Hepatocyte (in vitro differentiated cells): Measurements from ENCODE around the gene GDNF. TPM values are rescaled to one million over a fixed set of nuclear protein-coding genes. Genes with fewer than 3 reads are reported as not detected.

Source experiments
- DNase-seq: peaks from one replicate; pipeline ENCODE4 v3.0.0-alpha.2; 2016; ENCODE audit warnings: low spot score
- H2AFZ ChIP-seq: fragments of 200-600 bp; sonication (generic); 2 replicates; pipeline ENCODE4 v1.6.0; 2016; ENCODE audit warnings: antibody characterized with exemption, mild to moderate bottlenecking
- H3K27ac ChIP-seq: fragments of 200-600 bp; sonication (generic); 2 replicates; pipeline ENCODE4 v1.5.1; 2016; ENCODE audit warnings: mild to moderate bottlenecking
- H3K27me3 ChIP-seq: fragments of 200-600 bp; sonication (generic); 2 replicates; pipeline ENCODE4 v1.6.1; 2016
- H3K36me3 ChIP-seq: fragments of 200-600 bp; sonication (generic); replicated peaks from 2 replicates; pipeline ENCODE4 v1.5.1; 2016; ENCODE audit warnings: low read depth; ENCODE audit not compliant: insufficient read depth
- H3K4me1 ChIP-seq: fragments of 200-600 bp; sonication (generic); 2 replicates; pipeline ENCODE4 v1.5.1; 2016; ENCODE audit warnings: mild to moderate bottlenecking, moderate library complexity; ENCODE audit not compliant: insufficient read depth
- H3K4me2 ChIP-seq: fragments of 200-600 bp; sonication (generic); 2 replicates; pipeline ENCODE4 v1.6.0; 2016
- H3K4me3 ChIP-seq: fragments of 200-600 bp; sonication (generic); 2 replicates; pipeline ENCODE4 v1.5.1; 2016; ENCODE audit warnings: mild to moderate bottlenecking
- H3K79me2 ChIP-seq: fragments of 200-600 bp; sonication (generic); 2 replicates; pipeline ENCODE4 v1.6.0; 2017; ENCODE audit warnings: mild to moderate bottlenecking
- H3K9me2 ChIP-seq: fragments of 200-600 bp; sonication (generic); replicated peaks from 2 replicates; pipeline ENCODE4 v1.6.0; 2017; ENCODE audit warnings: mild to moderate bottlenecking; ENCODE audit not compliant: insufficient read depth
- H3K9me3 ChIP-seq: fragments of 200-600 bp; sonication (generic); 2 replicates; pipeline ENCODE4 v1.5.1; 2016; ENCODE audit warnings: low read depth, mild to moderate bottlenecking
- H4K20me1 ChIP-seq: fragments of 200-600 bp; sonication (generic); 2 replicates; pipeline ENCODE4 v1.6.0; 2016; ENCODE audit warnings: mild to moderate bottlenecking; ENCODE audit not compliant: insufficient read depth, poor library complexity, severe bottlenecking
- CTCF ChIP-seq: fragments of 200-600 bp; sonication (generic); IDR thresholded peaks from 2 replicates; pipeline ENCODE4 v1.5.1; 2016; ENCODE audit warnings: antibody characterized with exemption, mild to moderate bottlenecking; ENCODE audit not compliant: poor library complexity
- EZH2 ChIP-seq: fragments of 200-600 bp; sonication (generic); IDR thresholded peaks from 2 replicates; pipeline ENCODE4 v1.6.1; 2016; ENCODE audit warnings: antibody characterized with exemption, mild to moderate bottlenecking, borderline replicate concordance
- EZH2phosphoT487 ChIP-seq: fragments of 200-600 bp; sonication (generic); IDR thresholded peaks from one replicate; pipeline ENCODE4 v1.6.1; 2018; ENCODE audit warnings: antibody characterized with exemption, mild to moderate bottlenecking, low read depth, moderate library complexity; ENCODE audit not compliant: unreplicated experiment, severe bottlenecking
- WGBS: methylation state at CpG from one replicate; pipeline ENCODE4 v1.1.6; 2016; ENCODE audit warnings: low lambda C conversion rate; ENCODE audit errors: missing lambda C conversion rate; 5-methylcytosine and 5-hydroxymethylcytosine counted together
- polyA plus RNA-seq: library from polyadenylated mRNA; unstranded; fragments of >200 nt; fragmentation: Nextera tagmentation; extraction: Ambion mirVana; gene quantifications from 2 replicates; pipeline ENCODE4 v1.2.1, GENCODE V29; 2016
- total RNA-seq: library from RNA; depleted of rRNA; stranded (reverse); fragments of >200 nt; gene quantifications from 2 replicates; pipeline ENCODE4 v1.2.3, GENCODE V29; 2014

Gene GDNF
- total RNA-seq (0.20 and 1.1 TPM in 2 replicates), polyA plus RNA-seq (0.05 and 0.19 TPM in 2 replicates)

- Histone ChIP-seq H3K4me1 (peaks cover 20% of the 10 kb centered on the region), H4K20me1 (no peaks in the 10 kb centered on the region), H3K27ac (no peak within 1 kb of the TSS), H3K4me3 (peak within 1 kb of the TSS; percentile 77), H3K4me2 (peak within 1 kb of the TSS; percentile 99), H3K36me3 (no peaks in the 10 kb centered on the region), H3K27me3 (peaks cover 92% of the 10 kb centered on the region), H3K9me3 (no peaks in the 10 kb centered on the region), H3K9me2 (no peaks in the 10 kb centered on the region), H3K79me2 (no peaks in the 10 kb centered on the region), H2AFZ (peak within 1 kb of the TSS; percentile 91)
- WGBS, result 2% methylated on average over 40 of the region's 66 CpGs
- DNase-seq, result peak; percentile 79
- TF ChIP-seq EZH2phosphoT487, result no peak
- peak; percentile 80 for TF ChIP-seq EZH2
- TF ChIP-seq CTCF, result no peak
Observed at GRCh38 chr5:37839407-37840052, at the start of gene GDNF. Gene GDNF, minus strand, starts transcription at chr5:37840041. Its CDS starts 5,245 bp downstream, at chr5:37834796.

GRCh38 chr5:37888476-37888875 lies 48.6 kb upstream of the GDNF start:
- Histone ChIP-seq H3K27me3 (no peaks in the 10 kb centered on the region), H4K20me1 (no peaks in the 10 kb centered on the region), H2AFZ (no peak overlapping the region), H3K79me2 (no peaks in the 10 kb centered on the region), H3K9me3 (no peaks in the 10 kb centered on the region), H3K4me2 (no peak overlapping the region), H3K4me1 (peaks cover 6% of the 10 kb centered on the region), H3K36me3 (no peaks in the 10 kb centered on the region), H3K4me3 (no peak overlapping the region), H3K9me2 (no peaks in the 10 kb centered on the region), H3K27ac (no peak overlapping the region)
- TF ChIP-seq EZH2 (no peak), CTCF (no peak), EZH2phosphoT487 (no peak)
- DNase-seq, result no peak
- WGBS, result 90% methylated on average over 6 of the region's 6 CpGs

GRCh38 chr5:37886242-37886905 lies 46.5 kb upstream of the GDNF start:
- WGBS, result 21% methylated on average over 9 of the region's 9 CpGs
- H2AFZ ChIP-seq, result no peak overlapping the region
- peak; percentile 28 for DNase-seq

More at GRCh38 chr5:37886242-37886905, 46.5 kb upstream of the GDNF start:
- Histone ChIP-seq H3K79me2 (no peaks in the 10 kb centered on the region), H3K4me2 (no peak overlapping the region), H3K36me3 (no peaks in the 10 kb centered on the region), H3K4me1 (no peaks in the 10 kb centered on the region), H3K4me3 (no peak overlapping the region), H4K20me1 (no peaks in the 10 kb centered on the region), H3K27ac (no peak overlapping the region), H3K27me3 (no peaks in the 10 kb centered on the region), H3K9me2 (no peaks in the 10 kb centered on the region), H3K9me3 (no peaks in the 10 kb centered on the region)
- TF ChIP-seq EZH2 (no peak), CTCF (no peak), EZH2phosphoT487 (no peak)
